Stimulated activated CD4-positive, alpha-beta T cell treated with anti-CD3 and anti-CD28 coated beads, TNF-alpha, amount 100 ng/mL, for 4 hours (primary cell): ENCODE results near the gene PTCH1.

Experiments used
- DNase-seq, 3 experiments: peaks; one replicate each; pipeline ENCODE4 v3.0.0-alpha.2; 2020; ENCODE audit warnings: low read depth in 3 of 3

PTCH1 gene

GRCh38 chr9:95512709-95513095 is 4.1 kb downstream of the PTCH1 start:
- no peak for DNase-seq

- no peak for DNase-seq
Observed at GRCh38 chr9:95511952-95512708, 4.6 kb downstream of the PTCH1 start.

GRCh38 chr9:95511616-95511931 is 5.2 kb downstream of the PTCH1 start:
- DNase-seq, result no peak

- peak; percentile 64 to 75 (median 69) for DNase-seq
Observed at GRCh38 chr9:95510709-95511615, 5.8 kb downstream of the PTCH1 start.

- DNase-seq, result no peak
Observed at GRCh38 chr9:95509851-95510708, 6.7 kb downstream of the PTCH1 start.

GRCh38 chr9:95508968-95509850 is 7.6 kb downstream of the PTCH1 start:
- peak; percentile 36 to 61 (median 42) for DNase-seq

GRCh38 chr9:95508242-95508967 is 8.4 kb downstream of the PTCH1 start:
- no peak for DNase-seq

GRCh38 chr9:95507464-95508241 is 9.1 kb downstream of the PTCH1 start:
- no peak for DNase-seq

GRCh38 chr9:95506678-95507463 is 9.9 kb downstream of the PTCH1 start:
- no peak for DNase-seq

- DNase-seq, result no peak
Observed at GRCh38 chr9:95506428-95506677, 10.4 kb downstream of the PTCH1 start.

- DNase-seq, result no peak
Observed at GRCh38 chr9:95505717-95506427, 10.9 kb downstream of the PTCH1 start.

GRCh38 chr9:95505072-95505716 is 11.6 kb downstream of the PTCH1 start:
- no peak for DNase-seq

- no peak for DNase-seq
Observed at GRCh38 chr9:95504053-95504963, 12.5 kb downstream of the PTCH1 start.

GRCh38 chr9:95503369-95503768 is 13.4 kb downstream of the PTCH1 start:
- no peak for DNase-seq

- no peak for DNase-seq
Observed at GRCh38 chr9:95502248-95502647, 14.5 kb downstream of the PTCH1 start.

GRCh38 chr9:95499847-95500246 is 16.9 kb downstream of the PTCH1 start:
- no peak for DNase-seq
